PC-3 (cell line): ENCODE data around the gene PTPRR.

Experiments
- CTCF ChIP-seq: fragments of 300-600 bp; sonication (generic); conservative IDR thresholded peaks from 2 replicates; pipeline ENCODE4 v1.5.1; 2017; ENCODE audit warnings: antibody characterized with exemption, low read depth, mild to moderate bottlenecking, low read length
- EZH2 ChIP-seq: fragments of 300-600 bp; sonication (generic); IDR thresholded peaks from one replicate; pipeline ENCODE4 v1.6.1; 2017; ENCODE audit warnings: antibody characterized with exemption, mild to moderate bottlenecking, low read length; ENCODE audit not compliant: unreplicated experiment
- EZH2phosphoT487 ChIP-seq: fragments of 300-600 bp; sonication (generic); IDR thresholded peaks from 2 replicates; pipeline ENCODE4 v1.6.1; 2018; ENCODE audit warnings: mild to moderate bottlenecking, antibody characterized with exemption, low read length, borderline replicate concordance

GRCh38 chr12:70749931-70750330 lies 170.6 kb downstream of the PTPRR start:
- TF ChIP-seq CTCF, result no peak
- no peak for TF ChIP-seq EZH2
- no peak for TF ChIP-seq EZH2phosphoT487
